ENCODE data around the gene DGKG. TPM values are rescaled to one million over a fixed set of nuclear protein-coding genes. Genes with fewer than 3 reads are reported as not detected.
A peak's percentile ranks its signal among the peaks of the same experiment; 100 is the strongest.

DGKG gene
- total and polyA plus RNA-seq, 9 of the 15 experiments (the other 6 are each of a cell fraction or from before 2014, with no cell fraction given) = 0.01 to 0.36 (median 0.15) TPM

DNA sequence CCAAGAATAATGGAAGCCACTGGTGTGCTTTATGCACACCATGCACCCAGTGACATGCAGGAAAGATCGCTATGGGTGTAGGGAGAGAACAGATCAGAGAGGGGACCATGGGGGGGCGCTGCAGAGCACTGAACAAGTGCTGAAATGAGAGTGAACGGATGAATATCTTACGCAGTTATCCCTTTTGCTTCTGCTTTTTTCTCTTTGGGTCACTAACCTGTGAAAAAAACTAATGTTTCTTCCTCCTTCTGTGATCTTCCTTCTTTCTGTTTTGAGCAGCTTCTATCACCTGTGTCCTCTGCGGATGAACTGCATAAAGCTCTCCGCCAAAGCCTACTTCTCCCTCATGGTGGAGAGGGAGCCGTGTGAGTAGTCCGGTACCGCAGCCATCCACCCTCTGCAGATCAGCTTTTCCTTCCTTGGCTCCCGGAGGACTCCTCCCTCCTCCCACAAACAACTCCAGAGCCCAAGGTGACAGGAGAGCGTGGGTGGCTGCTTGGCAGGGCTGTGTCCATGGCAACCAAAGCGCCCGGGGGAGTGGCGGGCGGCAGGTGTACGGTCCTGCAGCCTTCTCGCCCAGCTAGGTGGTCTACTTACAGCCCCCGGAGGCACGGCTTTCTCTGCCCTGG is 106.2 kb downstream of the DGKG start:
- ChIA-PET CTCF (ENCODE audit: low intra/inter-chr PET ratio) (no interaction called here), POLR2A (interaction anchor here (0.6 kb wide), 3 partner anchors 50 to 131 kb away, joined by 3 read pairs; no protein-coding TSS in a partner anchor)
- Histone ChIP-seq H3K4me2 (ENCODE audit: insufficient read depth, low read length) (no peak overlapping the region), H3K36me3 (ENCODE audit: control insufficient read depth, insufficient read depth, low read length) (no peaks in the 10 kb centered on the region), H3K79me2 (ENCODE audit: control insufficient read depth, insufficient read depth, low read length) (no peaks in the 10 kb centered on the region), H3K4me1 (replicated peaks in 1 of 2; ENCODE audit: control insufficient read depth in 2 of 2, insufficient read depth in 2 of 2, low read length in 2 of 2) (peaks cover 4 to 7% of the 10 kb centered on the region in 2 experiments; a peak in 3 of 5 replicates), H3K9me1 (ENCODE audit: control insufficient read depth, insufficient read depth, low read length) (no peaks in the 10 kb centered on the region), H3K27ac (ENCODE audit: extremely low read depth, low read depth, low read length) (no peak overlapping the region), H3K27me3 (ENCODE audit: control insufficient read depth in 2 of 2, insufficient read depth in 2 of 2, low read length in 2 of 2) (peaks cover 24 to 63% of the 10 kb centered on the region in 2 experiments; a peak in 4 of 5 replicates), H3K9ac (ENCODE audit: insufficient read depth in 1 of 2, low read depth in 2 of 2, low read length in 2 of 2) (no peak overlapping the region), H4K20me1 (replicated peaks; ENCODE audit: control insufficient read depth, insufficient read depth, low read length) (0 out of 2 replicates have a peak, but pooled peaks cover 5% of the 10 kb centered on the region), H3K9me3 (replicated peaks; ENCODE audit: control insufficient read depth, insufficient read depth, low read depth, low read length) (no peaks in the 10 kb centered on the region), H3K4me3 (no peak overlapping the region), H2AFZ (ENCODE audit: low read depth, low read length) (0 out of 2 replicates have a peak overlapping the region, but pooled peaks have one; percentile 4)
- in situ Hi-C loops (cut with MboI) = loop anchor here (5.0 kb wide), 1 partner anchor 286 kb away; the partner anchor contains the start of gene CRYGS
- intact Hi-C loops (cut with micrococcal nuclease) = loop anchor here (5.0 kb wide), 1 partner anchor 361 kb away; no protein-coding TSS in a partner anchor
- BruUV-seq (replicated peaks) = no TSS peak
- peak; percentile 30 to 41 (median 36) for DNase-seq (ENCODE audit: extremely low read depth in 1 of 4, low spot score in 3 of 4)
- FAIRE-seq = no peak
- ATAC-seq = peak; percentile 76
- 15% methylated on average over 18 of the region's 19 CpGs for WGBS (ENCODE audit: insufficient coverage, low coverage, missing lambda C conversion rate)
- TF ChIP-seq ZNF263 (CRISPR knock-in tag; IDR thresholded peaks at IDR 0.05; ENCODE audit: borderline replicate concordance) (peak; percentile 18; the same call in 1 of the 2 replicates), CTCF (IDR thresholded peaks at IDR 0.05 in 2 of 3, conservative IDR thresholded peaks at IDR 0.05 in 1 of 3; ENCODE audit: insufficient read depth in 2 of 3, low read depth in 1 of 3, low read length in 3 of 3) (peak; percentile 30 to 58 (median 53)), PHB (CRISPR knock-in tag; IDR thresholded peaks at IDR 0.05) (no peak), RFX1 (IDR thresholded peaks at IDR 0.05) (peak; percentile 55; the same call in 1 of the 2 replicates), ZNF668 (CRISPR knock-in tag; IDR thresholded peaks at IDR 0.05) (no peak), ZHX1 (conservative IDR thresholded peaks at IDR 0.05; ENCODE audit: low read length) (no peak), XRCC3 (IDR thresholded peaks at IDR 0.05) (no peak), ZNF436 (CRISPR knock-in tag; IDR thresholded peaks at IDR 0.05) (no peak), PPARD (CRISPR knock-in tag; IDR thresholded peaks at IDR 0.05) (no peak), E2F4 (CRISPR knock-in tag; IDR thresholded peaks at IDR 0.05; ENCODE audit: low read depth) (no peak), RAD21 (CRISPR knock-in tag; conservative IDR thresholded peaks at IDR 0.05 in 1 of 2, IDR thresholded peaks at IDR 0.05 in 1 of 2) (peak in 1 of 2 experiments; percentile 14; a peak in 1 of 4 replicates), EGR1 (conservative IDR thresholded peaks at IDR 0.05) (peak; percentile 48)
